ENCODE results near the gene STUM.
"Not testable (repeated sequence)": the region's sequence is repeated elsewhere in the genome, so short reads cannot be mapped to it uniquely, and the experiment has no call there.

STUM gene

GRCh38 chr1:226598955-226599354, 50.4 kb downstream of the STUM start:
- not testable (repeated sequence) for H3K27me3 Mint-ChIP-seq, H3K9me3 Mint-ChIP-seq, H3K4me3 Mint-ChIP-seq

GRCh38 chr1:226599636-226600238, 51.2 kb downstream of the STUM start:
- Mint-ChIP-seq H3K36me3 (no peaks in the 10 kb centered on the region), H3K27me3 (no peaks in the 10 kb centered on the region), H3K4me3 (no peak overlapping the region), H3K9me3 (peaks cover 3% of the 10 kb centered on the region), H3K4me1 (peaks cover 12% of the 10 kb centered on the region), H3K27ac (no peak overlapping the region)
- no peak for ATAC-seq

More at GRCh38 chr1:226598955-226599354, 50.4 kb downstream of the STUM start:
- not testable (repeated sequence) for ATAC-seq, H3K36me3 Mint-ChIP-seq, H3K27ac Mint-ChIP-seq
- H3K4me1 Mint-ChIP-seq: peaks cover 12% of the 10 kb centered on the region

GRCh38 chr1:226600254-226600653, 51.7 kb downstream of the STUM start:
- H3K36me3 Mint-ChIP-seq: no peaks in the 10 kb centered on the region
- H3K4me1 Mint-ChIP-seq: peaks cover 12% of the 10 kb centered on the region
- peaks cover 3% of the 10 kb centered on the region for H3K9me3 Mint-ChIP-seq
- ATAC-seq: no peak
- H3K27ac Mint-ChIP-seq: no peak overlapping the region
- H3K4me3 Mint-ChIP-seq: no peak overlapping the region
- no peaks in the 10 kb centered on the region for H3K27me3 Mint-ChIP-seq

- no peak for ATAC-seq
- H3K27ac Mint-ChIP-seq: no peak overlapping the region
- H3K27me3 Mint-ChIP-seq: no peaks in the 10 kb centered on the region
Observed at GRCh38 chr1:226601456-226601855, 52.9 kb downstream of the STUM start.

GRCh38 chr1:226602186-226603021, 53.8 kb downstream of the STUM start:
- Mint-ChIP-seq H3K4me3 (no peak overlapping the region), H3K9me3 (no peaks in the 10 kb centered on the region), H3K27ac (no peak overlapping the region), H3K4me1 (peaks cover 12% of the 10 kb centered on the region), H3K36me3 (no peaks in the 10 kb centered on the region), H3K27me3 (no peaks in the 10 kb centered on the region)
- ATAC-seq: no peak

More at GRCh38 chr1:226601456-226601855, 52.9 kb downstream of the STUM start:
- no peaks in the 10 kb centered on the region for H3K36me3 Mint-ChIP-seq
- no peaks in the 10 kb centered on the region for H3K9me3 Mint-ChIP-seq
- peaks cover 12% of the 10 kb centered on the region for H3K4me1 Mint-ChIP-seq
- no peak overlapping the region for H3K4me3 Mint-ChIP-seq

GRCh38 chr1:226603022-226603857, 54.7 kb downstream of the STUM start:
- no peak for ATAC-seq
- H3K27ac Mint-ChIP-seq: no peak overlapping the region
- no peak overlapping the region for H3K4me3 Mint-ChIP-seq
- no peaks in the 10 kb centered on the region for H3K9me3 Mint-ChIP-seq
- H3K4me1 Mint-ChIP-seq: peaks cover 7% of the 10 kb centered on the region
- no peaks in the 10 kb centered on the region for H3K36me3 Mint-ChIP-seq
- H3K27me3 Mint-ChIP-seq: no peaks in the 10 kb centered on the region

- peaks cover 6% of the 10 kb centered on the region for H3K27me3 Mint-ChIP-seq
- H3K4me3 Mint-ChIP-seq: no peak overlapping the region
- H3K4me1 Mint-ChIP-seq: peaks cover 13% of the 10 kb centered on the region
- no peaks in the 10 kb centered on the region for H3K36me3 Mint-ChIP-seq
- no peaks in the 10 kb centered on the region for H3K9me3 Mint-ChIP-seq
- no peak for ATAC-seq
- H3K27ac Mint-ChIP-seq: no peak overlapping the region
Observed at GRCh38 chr1:226603858-226604559, 55.4 kb downstream of the STUM start.

GRCh38 chr1:226604560-226605317, 56.2 kb downstream of the STUM start:
- Mint-ChIP-seq H3K4me3 (no peak overlapping the region), H3K27me3 (peaks cover 13% of the 10 kb centered on the region), H3K9me3 (no peaks in the 10 kb centered on the region), H3K36me3 (no peaks in the 10 kb centered on the region), H3K4me1 (peaks cover 16% of the 10 kb centered on the region), H3K27ac (no peak overlapping the region)
- no peak for ATAC-seq

GRCh38 chr1:226605318-226605950, 56.9 kb downstream of the STUM start:
- Mint-ChIP-seq H3K27ac (no peak overlapping the region), H3K9me3 (no peaks in the 10 kb centered on the region), H3K4me3 (no peak overlapping the region), H3K4me1 (peaks cover 16% of the 10 kb centered on the region), H3K36me3 (no peaks in the 10 kb centered on the region), H3K27me3 (peaks cover 13% of the 10 kb centered on the region)
- ATAC-seq: peak; percentile 9

- no peak for ATAC-seq
- no peaks in the 10 kb centered on the region for H3K36me3 Mint-ChIP-seq
- peaks cover 16% of the 10 kb centered on the region for H3K4me1 Mint-ChIP-seq
- peaks cover 13% of the 10 kb centered on the region for H3K27me3 Mint-ChIP-seq
- no peaks in the 10 kb centered on the region for H3K9me3 Mint-ChIP-seq
- H3K4me3 Mint-ChIP-seq: no peak overlapping the region
- no peak overlapping the region for H3K27ac Mint-ChIP-seq
Observed at GRCh38 chr1:226606311-226607267, 58.0 kb downstream of the STUM start.

- Mint-ChIP-seq H3K27ac (no peak overlapping the region), H3K4me1 (peaks cover 16% of the 10 kb centered on the region), H3K9me3 (no peaks in the 10 kb centered on the region), H3K36me3 (no peaks in the 10 kb centered on the region), H3K4me3 (no peak overlapping the region), H3K27me3 (peaks cover 13% of the 10 kb centered on the region)
- no peak for ATAC-seq
Observed at GRCh38 chr1:226607268-226607660, 58.7 kb downstream of the STUM start.

- Mint-ChIP-seq H3K36me3 (no peaks in the 10 kb centered on the region), H3K27me3 (peaks cover 13% of the 10 kb centered on the region), H3K4me1 (peaks cover 16% of the 10 kb centered on the region), H3K9me3 (no peaks in the 10 kb centered on the region), H3K27ac (no peak overlapping the region), H3K4me3 (no peak overlapping the region)
- ATAC-seq: no peak
Observed at GRCh38 chr1:226607821-226608220, 59.3 kb downstream of the STUM start.

Measured in stimulated activated memory B cell treated with anti-CD40 and anti-IgM and Interleukin-4, amounts not matched to agents 10 μg/mL and 1 μg/mL and 100 μg/mL, for 72 hours (primary cell).